ENCODE data around the gene KCNJ1. TPM values are rescaled to one million over a fixed set of nuclear protein-coding genes. Genes with fewer than 3 reads are reported as not detected.
A peak's percentile ranks its signal among the peaks of the same experiment; 100 is the strongest.

Gene KCNJ1
- total and polyA plus RNA-seq, 10 of the 15 experiments (the other 5 are each of a cell fraction or from before 2014, with no cell fraction given): not detected

DNA sequence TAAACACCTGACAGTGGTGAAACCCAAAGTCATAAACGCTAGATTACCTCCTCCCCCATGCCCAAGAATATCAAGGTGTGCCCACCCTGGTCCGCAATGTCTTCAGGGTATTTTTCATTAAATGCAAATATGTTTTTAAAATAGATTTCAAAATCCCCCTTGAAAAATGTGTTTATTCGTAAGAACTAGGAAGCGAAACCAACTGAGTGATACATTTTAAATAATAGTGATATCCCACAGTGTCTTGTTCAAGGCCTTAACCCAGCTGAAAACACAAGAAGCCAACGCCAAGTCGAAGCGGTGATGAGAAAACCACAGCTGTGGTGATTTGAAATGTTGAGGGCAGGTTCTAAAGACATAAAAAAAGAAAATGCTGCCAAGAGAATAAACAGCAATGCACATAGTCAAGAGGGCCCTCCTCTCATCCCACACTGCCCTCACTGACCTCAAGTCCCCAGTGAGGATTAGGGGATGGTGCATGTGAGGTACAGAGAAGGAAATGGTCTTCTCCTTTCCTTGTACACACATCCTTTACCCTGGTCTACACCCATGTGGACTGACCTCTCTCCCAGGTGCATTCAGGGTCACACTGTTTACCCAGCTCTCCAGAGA, 25.5 kb downstream of the KCNJ1 start (continued):
- TF ChIP-seq, protein P1, sequence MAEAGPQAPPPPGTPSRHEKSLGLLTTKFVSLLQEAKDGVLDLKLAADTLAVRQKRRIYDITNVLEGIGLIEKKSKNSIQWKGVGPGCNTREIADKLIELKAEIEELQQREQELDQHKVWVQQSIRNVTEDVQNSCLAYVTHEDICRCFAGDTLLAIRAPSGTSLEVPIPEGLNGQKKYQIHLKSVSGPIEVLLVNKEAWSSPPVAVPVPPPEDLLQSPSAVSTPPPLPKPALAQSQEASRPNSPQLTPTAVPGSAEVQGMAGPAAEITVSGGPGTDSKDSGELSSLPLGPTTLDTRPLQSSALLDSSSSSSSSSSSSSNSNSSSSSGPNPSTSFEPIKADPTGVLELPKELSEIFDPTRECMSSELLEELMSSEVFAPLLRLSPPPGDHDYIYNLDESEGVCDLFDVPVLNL (IDR thresholded peaks at IDR 0.05; ENCODE audit: low read depth, low read length): no peak
- TF ChIP-seq TARDBP (IDR thresholded peaks at IDR 0.05; ENCODE audit: borderline replicate concordance) (no peak), GABPA (IDR thresholded peaks at IDR 0.05; ENCODE audit: low read depth) (no peak), EP300 (IDR thresholded peaks at IDR 0.05; ENCODE audit: borderline replicate concordance in 1 of 2, control insufficient read depth in 1 of 2, low read depth in 2 of 2, low read length in 2 of 2) (no peak; a peak in 1 of 4 replicates), TCF3 (IDR thresholded peaks at IDR 0.05; ENCODE audit: borderline replicate concordance, insufficient read depth, low read depth, low read length) (no peak), IKZF2 (IDR thresholded peaks at IDR 0.05) (peak; percentile 58 to 59; a peak in 3 of 4 replicates), PAX8 (IDR thresholded peaks at IDR 0.05) (no peak), POLR2AphosphoS2 (IDR thresholded peaks at IDR 0.05; ENCODE audit: low read depth, low read length) (no peak), HDGF (IDR thresholded peaks at IDR 0.05) (no peak), IRF4 (IDR thresholded peaks at IDR 0.05; ENCODE audit: low read depth, low read length) (peak; percentile 40; the same call in 1 of the 2 replicates), BCL11A (IDR thresholded peaks at IDR 0.05; ENCODE audit: low read depth, low read length) (0 out of 2 replicates have a peak, but pooled peaks have one; percentile 12), NR2F1 (conservative IDR thresholded peaks at IDR 0.05) (peak; percentile 71), IKZF1 (conservative IDR thresholded peaks at IDR 0.05) (peak; percentile 22; the same call in 1 of the 2 replicates), STAT3 (IDR thresholded peaks at IDR 0.05; ENCODE audit: low read depth, low read length) (no peak), ZZZ3 (IDR thresholded peaks at IDR 0.05; ENCODE audit: control insufficient read depth, insufficient read length, low read depth) (no peak), NFYA (IDR thresholded peaks at IDR 0.05; ENCODE audit: borderline replicate concordance, low read depth, low read length) (no peak), SREBF1 (IDR thresholded peaks at IDR 0.05; ENCODE audit: low read length) (no peak), CREM (IDR thresholded peaks at IDR 0.05; ENCODE audit: low read depth) (no peak), RELA (IDR thresholded peaks at IDR 0.05; ENCODE audit: borderline replicate concordance, partially characterized antibody) (no peak)
- TF ChIP-seq, protein P2, sequence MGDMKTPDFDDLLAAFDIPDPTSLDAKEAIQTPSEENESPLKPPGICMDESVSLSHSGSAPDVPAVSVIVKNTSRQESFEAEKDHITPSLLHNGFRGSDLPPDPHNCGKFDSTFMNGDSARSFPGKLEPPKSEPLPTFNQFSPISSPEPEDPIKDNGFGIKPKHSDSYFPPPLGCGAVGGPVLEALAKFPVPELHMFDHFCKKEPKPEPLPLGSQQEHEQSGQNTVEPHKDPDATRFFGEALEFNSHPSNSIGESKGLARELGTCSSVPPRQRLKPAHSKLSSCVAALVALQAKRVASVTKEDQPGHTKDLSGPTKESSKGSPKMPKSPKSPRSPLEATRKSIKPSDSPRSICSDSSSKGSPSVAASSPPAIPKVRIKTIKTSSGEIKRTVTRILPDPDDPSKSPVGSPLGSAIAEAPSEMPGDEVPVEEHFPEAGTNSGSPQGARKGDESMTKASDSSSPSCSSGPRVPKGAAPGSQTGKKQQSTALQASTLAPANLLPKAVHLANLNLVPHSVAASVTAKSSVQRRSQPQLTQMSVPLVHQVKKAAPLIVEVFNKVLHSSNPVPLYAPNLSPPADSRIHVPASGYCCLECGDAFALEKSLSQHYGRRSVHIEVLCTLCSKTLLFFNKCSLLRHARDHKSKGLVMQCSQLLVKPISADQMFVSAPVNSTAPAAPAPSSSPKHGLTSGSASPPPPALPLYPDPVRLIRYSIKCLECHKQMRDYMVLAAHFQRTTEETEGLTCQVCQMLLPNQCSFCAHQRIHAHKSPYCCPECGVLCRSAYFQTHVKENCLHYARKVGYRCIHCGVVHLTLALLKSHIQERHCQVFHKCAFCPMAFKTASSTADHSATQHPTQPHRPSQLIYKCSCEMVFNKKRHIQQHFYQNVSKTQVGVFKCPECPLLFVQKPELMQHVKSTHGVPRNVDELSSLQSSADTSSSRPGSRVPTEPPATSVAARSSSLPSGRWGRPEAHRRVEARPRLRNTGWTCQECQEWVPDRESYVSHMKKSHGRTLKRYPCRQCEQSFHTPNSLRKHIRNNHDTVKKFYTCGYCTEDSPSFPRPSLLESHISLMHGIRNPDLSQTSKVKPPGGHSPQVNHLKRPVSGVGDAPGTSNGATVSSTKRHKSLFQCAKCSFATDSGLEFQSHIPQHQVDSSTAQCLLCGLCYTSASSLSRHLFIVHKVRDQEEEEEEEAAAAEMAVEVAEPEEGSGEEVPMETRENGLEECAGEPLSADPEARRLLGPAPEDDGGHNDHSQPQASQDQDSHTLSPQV (IDR thresholded peaks at IDR 0.05): no peak
- TF ChIP-seq, protein P3, sequence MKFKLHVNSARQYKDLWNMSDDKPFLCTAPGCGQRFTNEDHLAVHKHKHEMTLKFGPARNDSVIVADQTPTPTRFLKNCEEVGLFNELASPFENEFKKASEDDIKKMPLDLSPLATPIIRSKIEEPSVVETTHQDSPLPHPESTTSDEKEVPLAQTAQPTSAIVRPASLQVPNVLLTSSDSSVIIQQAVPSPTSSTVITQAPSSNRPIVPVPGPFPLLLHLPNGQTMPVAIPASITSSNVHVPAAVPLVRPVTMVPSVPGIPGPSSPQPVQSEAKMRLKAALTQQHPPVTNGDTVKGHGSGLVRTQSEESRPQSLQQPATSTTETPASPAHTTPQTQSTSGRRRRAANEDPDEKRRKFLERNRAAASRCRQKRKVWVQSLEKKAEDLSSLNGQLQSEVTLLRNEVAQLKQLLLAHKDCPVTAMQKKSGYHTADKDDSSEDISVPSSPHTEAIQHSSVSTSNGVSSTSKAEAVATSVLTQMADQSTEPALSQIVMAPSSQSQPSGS (IDR thresholded peaks at IDR 0.05; ENCODE audit: low read length): peak; percentile 77
- TF ChIP-seq, protein P4, sequence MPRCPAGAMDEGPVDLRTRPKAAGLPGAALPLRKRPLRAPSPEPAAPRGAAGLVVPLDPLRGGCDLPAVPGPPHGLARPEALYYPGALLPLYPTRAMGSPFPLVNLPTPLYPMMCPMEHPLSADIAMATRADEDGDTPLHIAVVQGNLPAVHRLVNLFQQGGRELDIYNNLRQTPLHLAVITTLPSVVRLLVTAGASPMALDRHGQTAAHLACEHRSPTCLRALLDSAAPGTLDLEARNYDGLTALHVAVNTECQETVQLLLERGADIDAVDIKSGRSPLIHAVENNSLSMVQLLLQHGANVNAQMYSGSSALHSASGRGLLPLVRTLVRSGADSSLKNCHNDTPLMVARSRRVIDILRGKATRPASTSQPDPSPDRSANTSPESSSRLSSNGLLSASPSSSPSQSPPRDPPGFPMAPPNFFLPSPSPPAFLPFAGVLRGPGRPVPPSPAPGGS (IDR thresholded peaks at IDR 0.05; ENCODE audit: borderline replicate concordance, insufficient read depth, low read depth, low read length, poor library complexity, severe bottlenecking): no peak

Data from GM12878 (cell line).